Measurements from ENCODE around the gene KIRREL3. TPM values are rescaled to one million over a fixed set of nuclear protein-coding genes. Genes with fewer than 3 reads are reported as not detected.

KIRREL3 gene
- total and polyA plus RNA-seq, 2 of the 8 experiments (the other 6 are each of a cell fraction or from before 2014, with no cell fraction given) = 0.29 to 0.32 TPM

- Histone ChIP-seq H3K4ac (replicated peaks; ENCODE audit: insufficient read length, low read depth, low read length) (peak overlapping the region; percentile 83), H2AK5ac (ENCODE audit: low read depth, low read length) (no peak overlapping the region), H4K91ac (replicated peaks; ENCODE audit: insufficient read length, low read length) (peak overlapping the region; percentile 13), H3K79me2 (ENCODE audit: control insufficient read depth in 1 of 2, insufficient read depth in 2 of 2, low read length in 2 of 2) (no peaks in the 10 kb centered on the region), H3K14ac (ENCODE audit: insufficient read length) (no peak overlapping the region), H3K56ac (replicated peaks; ENCODE audit: insufficient read length, low read depth, low read length) (no peak overlapping the region), H2BK12ac (ENCODE audit: low read depth, low read length) (peak overlapping the region; percentile 88; the same call in 1 of the 2 replicates), H3K79me1 (ENCODE audit: low read depth, low read length) (no peaks in the 10 kb centered on the region), H3K23ac (ENCODE audit: insufficient read length) (no peak overlapping the region), H2BK15ac (ENCODE audit: low read length) (peak overlapping the region; percentile 98; the same call in 1 of the 2 replicates), H3K4me2 (ENCODE audit: insufficient read depth in 1 of 2, low read depth in 2 of 2, low read length in 2 of 2) (no peak overlapping the region), H3K27me3 (replicated peaks in 1 of 4; ENCODE audit: control insufficient read depth in 3 of 4, extremely low read depth in 1 of 4, insufficient read depth in 3 of 4, low read length in 3 of 4) (no peaks in the 10 kb centered on the region), H3K27ac (ENCODE audit: low read depth, low read length) (no peak overlapping the region), H2BK5ac (ENCODE audit: low read depth, low read length) (no peak overlapping the region), H3K4me1 (replicated peaks in 1 of 4; ENCODE audit: control insufficient read depth in 3 of 4, insufficient read depth in 4 of 4, low read length in 3 of 4) (peaks cover 0 to 6% (median 2%) of the 10 kb centered on the region in 4 experiments; a peak in 6 of 7 replicates), H3K36me3 (ENCODE audit: control insufficient read depth in 2 of 4, insufficient read depth in 4 of 4, low read length in 3 of 4) (no peaks in the 10 kb centered on the region), H3K9me3 (ENCODE audit: insufficient read depth in 2 of 2, low read depth in 1 of 2, low read length in 1 of 2) (no peaks in the 10 kb centered on the region), H3K4me3 (ENCODE audit: extremely low read depth in 1 of 4, insufficient read depth in 2 of 4, low read depth in 3 of 4, low read length in 4 of 4) (no peak overlapping the region), H4K20me1 (replicated peaks in 1 of 2; ENCODE audit: control insufficient read depth in 1 of 2, insufficient read depth in 2 of 2, low read length in 2 of 2) (no peaks in the 10 kb centered on the region), H4K8ac (ENCODE audit: extremely low read depth, insufficient read depth, low read length) (peak overlapping the region; percentile 63; the same call in 1 of the 2 replicates), H2AFZ (ENCODE audit: low read length) (0 out of 2 replicates have a peak overlapping the region, but pooled peaks have one; percentile 47), H2BK20ac (ENCODE audit: low read length) (no peak overlapping the region), H3K18ac (ENCODE audit: extremely low read depth, low read length) (no peak overlapping the region), H3K23me2 (ENCODE audit: low read depth, low read length) (peaks cover 4% of the 10 kb centered on the region; the same call in 1 of the 2 replicates), H2BK120ac (replicated peaks; ENCODE audit: low read depth, low read length) (no peak overlapping the region), H4K5ac (ENCODE audit: insufficient read length, low read depth, low read length) (no peak overlapping the region), H3K9ac (replicated peaks in 1 of 4; ENCODE audit: extremely low read depth in 1 of 4, low read depth in 3 of 4, low read length in 3 of 4) (no peak overlapping the region; a peak in 1 of 7 replicates)
- FAIRE-seq (no peak), DNase-seq (ENCODE audit: low read depth in 1 of 2, low spot score in 2 of 2) (no peak)
- TF ChIP-seq GTF2F1 (IDR thresholded peaks at IDR 0.05; ENCODE audit: borderline replicate concordance, low read depth, low read length) (no peak), SP2 (IDR thresholded peaks at IDR 0.05; ENCODE audit: low read length) (no peak), EGR1 (IDR thresholded peaks at IDR 0.05; ENCODE audit: borderline replicate concordance, low read depth, low read length) (no peak), CHD2 (IDR thresholded peaks at IDR 0.05; ENCODE audit: low read length) (no peak), POLR2AphosphoS5 (IDR thresholded peaks at IDR 0.05; ENCODE audit: low read depth, low read length) (no peak)
- CTCF ChIA-PET (ENCODE audit: partially characterized antibody) = interaction anchor here (0.6 to 4.2 kb wide), 71 partner anchors 9 to 594 kb away, joined by 3 to 57 read pairs (median 5); no protein-coding TSS in a partner anchor
- POLR2A ChIA-PET (ENCODE audit: partially characterized antibody) = interaction anchor here (1.0 to 2.3 kb wide), 6 partner anchors 14 to 42 kb away, joined by 3 to 6 read pairs (median 3); no protein-coding TSS in a partner anchor
- 87% methylated on average over 3 of the region's 3 CpGs; no CpG with 5 or more reads in 1 of the 2 experiments for WGBS, 2 experiments (ENCODE audit: extremely low coverage in 1 of 2, insufficient coverage in 1 of 2, insufficient read length in 1 of 2, insufficient replicate concordance in 2 of 2, low coverage in 1 of 2, low lambda C conversion rate in 2 of 2, missing lambda C conversion rate in 1 of 2)
Measured at GRCh38 chr11:126480015-126480409, 520.6 kb downstream of the KIRREL3 start.

Measured in H1 (cell line).